Activated effector memory CD4-positive, alpha-beta T cell treated with Interleukin-2 at 50 U/mL for 16 hours (primary cell): ENCODE data around the gene GIMAP7.
"Not testable (repeated sequence)": the region's sequence is repeated elsewhere in the genome, so short reads cannot be mapped to it uniquely, and the experiment has no call there.

Source experiments
- DNase-seq: peaks from one replicate; pipeline ENCODE4 v3.0.0-alpha.2; 2020

GIMAP7 gene

GRCh38 chr7:150515248-150516147, 826 bp downstream of the GIMAP7 start:
- DNase-seq = peak; percentile 12

- DNase-seq = no peak
These were observed 2.5 kb downstream of the GIMAP7 start for GRCh38 chr7:150516956-150517745.

GRCh38 chr7:150519310-150519709, 4.6 kb downstream of the GIMAP7 start:
- DNase-seq = no peak

- DNase-seq = peak; percentile 25
These were observed 5.5 kb downstream of the GIMAP7 start for GRCh38 chr7:150520145-150520544.

- DNase-seq = not testable (repeated sequence)
These were observed 8.3 kb downstream of the GIMAP7 start for GRCh38 chr7:150522931-150523330.

- no peak for DNase-seq
These were observed 9.3 kb downstream of the GIMAP7 start for GRCh38 chr7:150524018-150524417.

GRCh38 chr7:150531704-150532103, 17.0 kb downstream of the GIMAP7 start:
- no peak for DNase-seq

GRCh38 chr7:150538259-150538658, 23.6 kb downstream of the GIMAP7 start:
- no peak for DNase-seq

- DNase-seq = no peak
These were observed 38.5 kb downstream of the GIMAP7 start for GRCh38 chr7:150553163-150553562.

- no peak for DNase-seq
These were observed 42.0 kb downstream of the GIMAP7 start for GRCh38 chr7:150556521-150557138.

- no peak for DNase-seq
These were observed 45.8 kb downstream of the GIMAP7 start for GRCh38 chr7:150560486-150560885.

GRCh38 chr7:150562919-150563318, 48.2 kb downstream of the GIMAP7 start:
- DNase-seq = no peak

- no peak for DNase-seq
These were observed 49.3 kb downstream of the GIMAP7 start for GRCh38 chr7:150564006-150564405.

- DNase-seq = no peak
These were observed 49.9 kb downstream of the GIMAP7 start for GRCh38 chr7:150564566-150564965.

- DNase-seq = no peak
These were observed 50.6 kb downstream of the GIMAP7 start for GRCh38 chr7:150565239-150565638.

GRCh38 chr7:150566123-150566522, 51.5 kb downstream of the GIMAP7 start:
- DNase-seq = no peak

GRCh38 chr7:150566572-150566971, 51.9 kb downstream of the GIMAP7 start:
- no peak for DNase-seq

GRCh38 chr7:150567169-150567568, 52.5 kb downstream of the GIMAP7 start, which contains the start of gene GIMAP4:
Gene GIMAP4, plus strand, starts transcription at chr7:150567390. Its CDS starts 2,512 bp downstream, at chr7:150569902.
- DNase-seq = no peak

GRCh38 chr7:150567871-150568301, 53.2 kb downstream of the GIMAP7 start:
- no peak for DNase-seq

GRCh38 chr7:150568714-150569113, 54.0 kb downstream of the GIMAP7 start:
- DNase-seq = no peak

GRCh38 chr7:150569245-150569955, 54.7 kb downstream of the GIMAP7 start:
- DNase-seq = no peak
